Measurements from ENCODE around the gene TMEM108. TPM values are rescaled to one million over a fixed set of nuclear protein-coding genes. Genes with fewer than 3 reads are reported as not detected.

Gene TMEM108
- total RNA-seq, 1 donor from 2014 or later = 0.52 TPM

GRCh38 chr3:133152056-133152455 lies 113.9 kb downstream of the TMEM108 start:
- no peak for ATAC-seq
- DNase-seq = no peak
- intact Hi-C loops (cut with micrococcal nuclease) = no loop called here

DNA sequence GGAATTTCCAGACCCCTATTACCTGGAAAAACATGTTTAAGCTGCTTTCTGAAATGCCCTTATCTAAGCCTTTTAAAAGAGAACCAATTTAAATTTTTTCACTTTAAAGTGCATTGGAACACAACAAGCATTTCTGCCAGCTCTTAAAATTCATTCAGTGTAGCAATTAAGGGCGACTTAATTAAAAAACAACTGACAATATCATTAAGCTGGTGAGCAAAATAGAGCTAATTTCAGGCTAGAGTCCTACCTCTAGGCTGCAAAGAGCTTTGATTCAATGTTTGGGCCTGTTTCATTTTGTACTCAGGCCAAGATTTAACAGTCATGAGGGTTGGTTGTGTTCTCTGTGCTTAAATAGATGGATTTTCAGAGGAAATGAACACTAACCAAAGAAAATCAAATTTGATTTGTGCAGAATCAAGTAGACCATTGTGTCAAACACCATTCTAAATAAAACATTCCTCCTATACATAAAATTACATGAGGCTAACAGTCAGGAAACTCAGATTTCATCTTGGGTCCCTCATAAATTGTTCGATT lies 114.6 kb downstream of the TMEM108 start:
- intact Hi-C loops (cut with micrococcal nuclease) = no loop called here
- no peak for ATAC-seq

DNA sequence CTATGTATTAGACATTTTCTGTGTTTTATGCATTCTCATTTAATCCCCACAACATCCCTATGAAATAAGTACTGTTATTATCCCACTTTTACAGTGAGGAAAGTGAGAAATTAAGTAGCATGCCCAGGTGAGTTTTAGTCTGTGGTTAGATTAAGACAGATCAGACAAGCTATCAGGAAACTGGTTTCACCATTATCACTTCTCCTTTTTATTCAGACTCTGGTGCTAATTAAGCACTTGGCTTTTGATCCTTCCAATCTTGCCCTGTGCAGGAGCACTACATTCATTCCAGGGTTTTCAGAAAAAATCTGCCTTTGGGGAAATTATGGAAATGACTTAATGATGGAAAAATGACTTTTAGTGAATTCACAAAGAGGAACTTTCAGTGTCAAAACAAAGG lies 115.2 kb downstream of the TMEM108 start:
- intact Hi-C loops (cut with micrococcal nuclease) = no loop called here
- DNase-seq (no peak), ATAC-seq (no peak)

More for the DNA sequence above, 114.6 kb downstream of the TMEM108 start:
- DNase-seq = no peak

- ATAC-seq = no peak
Measured at GRCh38 chr3:133157716-133158115, 119.5 kb downstream of the TMEM108 start.

GRCh38 chr3:133158686-133159085 lies 120.5 kb downstream of the TMEM108 start:
- ATAC-seq (no peak), DNase-seq (no peak)
- intact Hi-C loops (cut with micrococcal nuclease) = no loop called here

More at GRCh38 chr3:133157716-133158115, 119.5 kb downstream of the TMEM108 start:
- intact Hi-C loops (cut with micrococcal nuclease) = no loop called here
- no peak for DNase-seq

DNA sequence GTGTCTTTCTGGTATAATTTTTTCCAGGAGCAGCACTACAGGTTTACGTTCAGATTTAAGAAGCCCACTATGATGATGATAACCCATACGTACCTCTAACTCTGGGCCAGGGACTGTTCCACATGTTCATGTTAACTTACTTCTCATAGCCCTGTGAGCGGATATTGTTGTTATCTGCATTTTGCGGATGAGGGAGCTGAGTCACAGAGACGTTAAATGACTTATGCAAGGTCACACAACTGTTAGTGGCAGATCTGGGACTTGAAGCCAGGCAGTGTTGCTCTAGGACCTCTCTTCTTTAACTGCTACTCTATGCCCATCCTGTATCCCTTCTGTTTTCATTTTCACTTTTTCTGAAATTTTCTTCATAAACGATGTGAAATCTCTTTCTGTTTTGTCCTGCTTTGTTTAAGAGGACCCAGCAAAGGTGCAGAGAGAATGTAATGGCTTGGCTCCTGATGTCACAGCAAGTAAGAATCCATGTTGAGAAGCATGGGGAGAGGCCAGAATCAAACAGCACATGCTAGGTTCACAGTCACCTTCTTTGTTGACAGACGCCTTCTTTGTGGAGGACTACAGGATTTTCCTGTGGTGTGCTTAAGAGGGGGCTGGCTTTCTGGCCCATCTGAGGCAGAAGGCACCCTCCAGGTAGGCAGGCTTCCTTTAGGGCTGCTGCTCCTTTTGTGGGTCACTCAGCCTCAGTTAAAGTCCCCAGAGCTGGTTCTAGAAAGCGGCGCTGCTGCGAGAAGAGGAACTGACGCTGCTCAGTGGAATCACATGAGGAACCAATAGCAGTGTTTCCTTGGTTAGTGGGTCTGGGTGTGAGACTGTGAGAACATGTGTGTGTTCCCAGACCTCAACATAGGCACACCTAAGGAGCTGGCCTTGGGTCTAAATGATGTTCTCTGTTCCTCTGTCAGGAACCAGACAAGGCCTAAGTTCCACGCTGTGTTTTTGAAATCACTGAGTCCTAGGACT lies 121.6 kb downstream of the TMEM108 start:
- no peak for ATAC-seq
- intact Hi-C loops (cut with micrococcal nuclease) = no loop called here
- DNase-seq = no peak

- ATAC-seq (no peak), DNase-seq (no peak)
- intact Hi-C loops (cut with micrococcal nuclease) = no loop called here
Measured at GRCh38 chr3:133161656-133162055, 123.5 kb downstream of the TMEM108 start.

- intact Hi-C loops (cut with micrococcal nuclease) = no loop called here
- DNase-seq (no peak), ATAC-seq (no peak)
Measured at GRCh38 chr3:133162265-133162664, 124.1 kb downstream of the TMEM108 start.

- intact Hi-C loops (cut with micrococcal nuclease) = no loop called here
- no peak for ATAC-seq
- DNase-seq = no peak
Measured at GRCh38 chr3:133162670-133163305, 124.6 kb downstream of the TMEM108 start.

- no peak for DNase-seq
- intact Hi-C loops (cut with micrococcal nuclease) = no loop called here
Measured at GRCh38 chr3:133167340-133168024, 129.3 kb downstream of the TMEM108 start.

GRCh38 chr3:133168025-133168401 lies 129.8 kb downstream of the TMEM108 start:
- DNase-seq (no peak), ATAC-seq (no peak)
- intact Hi-C loops (cut with micrococcal nuclease) = no loop called here

More at GRCh38 chr3:133167340-133168024, 129.3 kb downstream of the TMEM108 start:
- ATAC-seq = no peak

DNA sequence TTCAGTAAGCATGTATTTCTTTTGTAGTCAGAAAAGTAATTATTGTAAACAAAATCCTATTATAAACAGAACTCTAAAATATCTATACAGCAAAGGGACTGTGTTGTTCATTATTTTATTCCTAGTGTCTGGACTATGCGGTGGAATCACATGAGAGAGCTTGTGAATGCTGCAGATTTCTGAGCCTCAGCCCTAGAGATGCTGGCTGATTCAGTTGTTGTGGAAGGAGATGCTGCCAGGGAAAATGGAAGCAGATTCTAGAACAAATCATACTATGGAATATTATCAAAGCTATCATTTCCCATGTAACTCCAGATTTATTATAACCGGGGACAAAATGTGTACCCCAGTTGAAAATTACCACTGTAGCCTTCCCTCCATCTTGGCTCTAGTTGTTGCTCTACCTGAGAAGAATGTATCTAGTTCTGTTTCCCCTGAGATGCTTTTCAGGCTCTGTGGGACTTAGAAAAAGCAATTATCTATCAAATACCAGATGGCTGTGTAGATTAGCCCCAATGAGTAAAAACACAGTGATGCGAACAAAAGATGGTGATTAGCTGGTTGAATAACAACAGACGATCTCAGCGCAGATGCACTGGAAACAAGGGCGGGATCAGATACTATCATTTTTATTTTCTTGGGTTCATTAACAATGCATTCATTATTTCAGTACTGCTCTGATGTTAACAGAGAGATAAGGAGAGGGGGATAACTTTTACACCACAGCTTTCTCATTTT lies 131.3 kb downstream of the TMEM108 start:
- no peak for ATAC-seq
- intact Hi-C loops (cut with micrococcal nuclease) = no loop called here
- DNase-seq = no peak

- intact Hi-C loops (cut with micrococcal nuclease) = no loop called here
- ATAC-seq = no peak
- no peak for DNase-seq
Measured at GRCh38 chr3:133171831-133172230, 133.6 kb downstream of the TMEM108 start.

- no peak for DNase-seq
- ATAC-seq = no peak
- intact Hi-C loops (cut with micrococcal nuclease) = no loop called here
Measured at GRCh38 chr3:133181392-133182150, 143.4 kb downstream of the TMEM108 start.

GRCh38 chr3:133187870-133188379 lies 149.7 kb downstream of the TMEM108 start:
- ATAC-seq (no peak), DNase-seq (no peak)
- intact Hi-C loops (cut with micrococcal nuclease) = no loop called here

GRCh38 chr3:133188996-133189395 lies 150.8 kb downstream of the TMEM108 start:
- DNase-seq (no peak), ATAC-seq (no peak)
- intact Hi-C loops (cut with micrococcal nuclease) = no loop called here

- no peak for ATAC-seq
- DNase-seq = no peak
- intact Hi-C loops (cut with micrococcal nuclease) = no loop called here
Measured at GRCh38 chr3:133189893-133190292, 151.7 kb downstream of the TMEM108 start.

DNA sequence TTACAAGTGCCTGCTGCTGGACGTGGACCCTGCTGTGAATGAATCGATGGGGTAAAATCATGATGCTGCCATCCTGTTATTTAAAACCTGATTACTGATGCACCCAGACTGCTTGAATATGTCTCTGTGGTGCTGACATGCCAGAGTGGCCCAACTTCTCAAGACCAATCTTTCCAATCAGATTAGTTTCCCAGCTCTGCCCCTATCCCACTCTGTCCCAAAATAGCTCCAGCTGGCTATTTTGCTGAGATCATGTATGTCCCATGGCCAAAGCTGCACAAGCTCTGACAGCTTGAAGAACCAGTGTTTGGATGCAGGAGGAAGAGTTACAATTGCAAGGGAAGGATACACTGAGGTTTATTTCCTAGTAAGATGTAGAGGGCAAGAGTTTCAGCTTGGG lies 153.6 kb downstream of the TMEM108 start:
- peak; percentile 41 for ATAC-seq
- no peak for DNase-seq
- intact Hi-C loops (cut with micrococcal nuclease) = no loop called here
